ENCODE data around the gene UBXN1.

Gene UBXN1

GRCh38 chr11:62678770-62679696 is at the start of gene UBXN1:
TSS of gene UBXN1 (minus strand) at chr11:62679073. CDS start at chr11:62678923, 150 bp downstream.
- peak; percentile 28 to 92 (median 83) for DNase-seq

GRCh38 chr11:62728171-62728988 is 49.5 kb upstream of the UBXN1 start, which contains the start of gene TTC9C:
TSS of gene TTC9C (plus strand) at chr11:62728486. CDS start at chr11:62728849, 363 bp downstream.
- DNase-seq, result peak in 57 of 58 donors; percentile 43 to 94 (median 83)

- peak in 57 of 58 donors; percentile 60 to 98 (median 88) for DNase-seq
These were observed 48.9 kb upstream of the UBXN1 start for GRCh38 chr11:62727872-62728170.

- DNase-seq, result peak; percentile 85 to 99 (median 97)
These were observed 48.4 kb upstream of the UBXN1 start, which contains the start of gene HNRNPUL2 for GRCh38 chr11:62727165-62727871. TSS of gene HNRNPUL2 (minus strand) at chr11:62727457. CDS start at chr11:62727156, 301 bp downstream.

GRCh38 chr11:62726915-62727164 is 48.0 kb upstream of the UBXN1 start:
- peak in 2 of 58 donors; percentile 66 to 67 for DNase-seq

- DNase-seq, result peak in 9 of 58 donors; percentile 22 to 58 (median 38)
These were observed 47.5 kb upstream of the UBXN1 start for GRCh38 chr11:62726156-62726914.

- DNase-seq, result no peak
These were observed 46.8 kb upstream of the UBXN1 start for GRCh38 chr11:62725646-62726045.

GRCh38 chr11:62724171-62724570 is 45.3 kb upstream of the UBXN1 start:
- no peak for DNase-seq

GRCh38 chr11:62721994-62722393 is 43.1 kb upstream of the UBXN1 start:
- DNase-seq, result no peak

- DNase-seq, result no peak
These were observed 40.6 kb upstream of the UBXN1 start for GRCh38 chr11:62719302-62719978.

- peak in 1 of 58 donors; percentile 12 for DNase-seq
These were observed 37.9 kb upstream of the UBXN1 start for GRCh38 chr11:62716816-62717215.

- DNase-seq, result no peak
These were observed 37.3 kb upstream of the UBXN1 start for GRCh38 chr11:62716206-62716605.

GRCh38 chr11:62715150-62716130 is 36.6 kb upstream of the UBXN1 start:
- DNase-seq, result no peak

GRCh38 chr11:62713343-62713742 is 34.5 kb upstream of the UBXN1 start:
- DNase-seq, result no peak

GRCh38 chr11:62712861-62713260 is 34.0 kb upstream of the UBXN1 start:
- DNase-seq, result no peak

GRCh38 chr11:62712276-62712812 is 33.5 kb upstream of the UBXN1 start:
- no peak for DNase-seq

GRCh38 chr11:62710001-62710345 is 31.1 kb upstream of the UBXN1 start:
- DNase-seq, result peak in 3 of 58 donors; percentile 34 to 74 (median 57)

- DNase-seq, result peak; percentile 71 to 98 (median 94)
These were observed 30.6 kb upstream of the UBXN1 start for GRCh38 chr11:62709247-62710000.
